CD4-positive, alpha-beta T cell treated with Interleukin-4 for 4 hours (primary cell): ENCODE results near the gene SCAPER.
"Not testable (repeated sequence)": the region's sequence is repeated elsewhere in the genome, so short reads cannot be mapped to it uniquely, and the experiment has no call there.

Source experiments
- DNase-seq: peaks from one replicate; pipeline ENCODE4 v3.0.0-alpha.2; 2020

The SCAPER gene

DNA sequence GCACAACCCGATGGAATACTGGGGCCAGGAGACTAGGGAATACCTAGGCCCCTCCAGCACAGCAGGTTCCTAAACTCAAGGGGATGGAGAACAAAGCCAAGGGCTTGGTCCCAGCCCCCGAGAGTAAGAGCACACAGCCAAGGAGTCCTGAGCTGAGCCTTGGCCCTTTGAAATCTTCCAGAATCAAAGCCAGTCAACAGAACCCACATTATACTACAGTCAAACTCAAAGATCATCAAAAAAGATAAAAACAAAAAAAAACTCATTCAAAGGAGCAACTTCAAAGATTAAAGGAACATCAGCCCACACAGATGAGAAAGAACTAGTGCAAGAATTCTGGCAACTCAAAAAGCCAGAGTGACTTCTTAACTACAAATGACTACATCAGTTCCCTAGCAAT, 351.6 kb downstream of the SCAPER start:
- no peak for DNase-seq

DNA sequence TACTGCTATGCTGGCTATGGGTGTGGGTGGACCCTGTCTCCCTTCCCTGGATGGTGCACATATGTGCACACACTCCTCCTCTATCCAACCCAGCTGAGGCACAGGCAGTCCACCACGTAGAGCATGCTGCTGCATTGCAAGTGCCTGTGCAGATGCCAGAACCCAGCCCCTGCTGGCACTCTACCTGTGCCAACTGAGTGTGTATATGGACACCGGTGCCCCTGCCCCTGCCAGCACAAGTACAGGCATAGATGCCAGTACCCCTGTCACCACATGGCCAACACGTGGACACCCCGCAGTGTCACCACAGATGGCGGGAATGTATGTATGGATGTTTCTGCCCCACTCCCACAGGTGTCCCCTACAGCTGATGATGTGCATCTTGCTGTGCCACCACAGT, 352.0 kb downstream of the SCAPER start:
- no peak for DNase-seq

- no peak for DNase-seq
These were observed 358.3 kb downstream of the SCAPER start for GRCh38 chr15:76546805-76547204.

DNA sequence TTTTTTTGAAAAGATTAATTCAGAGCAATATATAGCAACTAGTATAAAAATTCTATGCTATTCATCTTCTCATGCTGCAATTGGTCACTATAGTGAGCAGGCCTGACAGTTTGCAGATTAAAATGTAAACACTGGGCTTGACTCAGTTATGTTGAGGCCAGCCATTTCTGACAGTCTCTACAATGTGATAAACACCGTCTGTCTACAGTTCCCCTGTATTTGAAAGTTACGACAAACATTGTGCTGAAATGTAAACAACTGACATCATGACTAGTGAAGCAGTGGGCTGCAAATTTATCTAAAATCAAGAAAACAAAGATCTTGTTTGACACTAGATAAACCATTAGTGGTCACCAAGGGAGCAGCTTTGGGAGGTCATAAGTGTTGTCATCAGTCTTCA, 371.1 kb downstream of the SCAPER start:
- DNase-seq = no peak

DNA sequence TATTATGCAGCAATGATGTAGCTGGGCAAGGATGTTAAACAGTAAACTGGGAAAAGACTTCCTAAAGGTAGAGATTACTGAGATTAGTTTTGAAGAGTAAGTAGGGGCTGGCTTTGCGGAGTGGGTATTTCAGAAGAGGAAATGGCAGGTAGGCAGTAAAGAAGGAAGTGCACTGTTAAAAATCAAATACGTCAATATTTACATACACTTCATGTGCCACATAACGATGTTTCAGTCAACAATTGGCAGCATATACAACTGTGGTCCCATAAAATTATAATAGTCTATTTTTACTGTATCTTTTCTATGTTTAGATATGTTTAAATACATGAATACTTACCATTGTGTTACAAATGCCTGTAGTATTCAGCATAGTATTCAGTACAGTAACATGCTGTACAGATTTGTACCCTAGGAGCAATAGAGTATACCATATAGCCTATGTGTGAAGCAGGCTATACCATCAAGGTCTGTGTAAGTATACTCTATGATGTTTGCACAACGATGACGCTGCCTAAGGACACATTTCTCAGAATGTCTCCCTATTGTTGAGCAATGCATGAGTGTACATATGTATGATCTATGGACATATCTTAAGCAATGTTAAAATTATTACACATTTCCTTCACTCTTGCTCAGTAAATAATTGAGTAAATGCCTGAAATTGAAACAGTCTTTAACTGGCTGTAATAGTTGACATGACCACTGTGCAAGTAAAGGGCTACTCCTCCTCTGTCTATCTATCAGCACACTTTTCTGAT, 371.9 kb downstream of the SCAPER start:
- DNase-seq = no peak

GRCh38 chr15:76529911-76530310, 375.2 kb downstream of the SCAPER start:
- DNase-seq = no peak

GRCh38 chr15:76526111-76526510, 379.0 kb downstream of the SCAPER start:
- DNase-seq = no peak

DNA sequence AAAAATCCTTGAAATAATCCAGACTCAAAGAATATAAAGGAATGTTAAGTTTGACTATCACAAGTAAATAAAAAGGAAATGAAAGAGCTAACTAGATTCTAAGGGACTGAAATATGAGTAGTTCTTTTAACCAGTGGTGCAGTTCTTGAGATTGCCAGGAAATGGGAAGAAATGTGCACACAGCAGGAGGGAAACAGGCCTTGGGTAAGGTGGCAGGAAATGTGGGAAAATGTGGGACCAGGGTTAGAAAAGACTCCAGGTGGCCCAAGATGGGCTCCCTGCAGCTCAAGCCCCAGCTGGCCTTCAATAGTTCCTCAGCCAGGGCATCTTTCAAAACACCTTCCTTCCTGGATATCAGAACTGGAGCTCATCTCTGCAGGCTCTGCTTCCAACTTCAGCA, 387.2 kb downstream of the SCAPER start:
- DNase-seq = no peak

DNA sequence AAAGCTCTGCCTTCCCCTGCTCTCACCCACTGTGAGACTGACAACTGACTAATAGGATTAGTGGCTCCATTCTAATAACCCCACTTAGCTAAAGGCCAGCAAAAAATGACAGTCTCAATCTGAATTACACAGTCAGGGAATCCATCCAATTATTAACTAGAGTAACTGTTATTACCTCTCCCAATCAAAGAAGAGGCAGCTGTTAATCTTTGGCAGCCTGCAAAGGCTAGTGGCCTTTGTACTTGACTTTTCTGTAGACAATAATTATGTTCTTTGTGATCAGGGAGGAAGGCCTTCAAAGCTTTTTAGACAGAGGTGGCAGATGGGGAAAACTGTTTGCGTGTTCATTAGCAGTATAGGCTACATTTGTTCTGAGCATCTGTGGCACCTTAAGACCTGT, 390.9 kb downstream of the SCAPER start:
- DNase-seq = no peak

DNA sequence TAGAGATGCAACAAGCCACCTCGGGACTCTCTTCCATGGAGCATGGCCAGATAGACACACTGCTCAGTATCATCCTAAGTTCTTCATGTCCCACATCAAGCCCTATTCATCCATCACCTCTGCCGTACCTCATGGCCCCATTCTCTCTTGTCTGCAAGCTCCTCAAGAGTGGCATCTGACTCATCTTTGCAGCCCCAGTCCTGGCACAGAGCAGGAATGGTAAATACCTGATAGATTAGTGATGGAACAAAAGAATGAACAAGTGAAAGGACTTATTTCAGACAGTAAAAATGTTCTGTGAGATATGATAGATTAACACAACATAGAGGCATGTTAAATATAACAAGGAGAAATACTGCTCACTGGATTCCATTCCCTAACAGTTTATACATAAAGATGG, 392.2 kb downstream of the SCAPER start:
- DNase-seq = no peak

- not testable (repeated sequence) for DNase-seq
These were observed 394.5 kb downstream of the SCAPER start for GRCh38 chr15:76510663-76511062.

- no peak for DNase-seq
These were observed 401.3 kb downstream of the SCAPER start for GRCh38 chr15:76503804-76504203.

GRCh38 chr15:76503121-76503520, 402.0 kb downstream of the SCAPER start:
- DNase-seq = no peak

DNA sequence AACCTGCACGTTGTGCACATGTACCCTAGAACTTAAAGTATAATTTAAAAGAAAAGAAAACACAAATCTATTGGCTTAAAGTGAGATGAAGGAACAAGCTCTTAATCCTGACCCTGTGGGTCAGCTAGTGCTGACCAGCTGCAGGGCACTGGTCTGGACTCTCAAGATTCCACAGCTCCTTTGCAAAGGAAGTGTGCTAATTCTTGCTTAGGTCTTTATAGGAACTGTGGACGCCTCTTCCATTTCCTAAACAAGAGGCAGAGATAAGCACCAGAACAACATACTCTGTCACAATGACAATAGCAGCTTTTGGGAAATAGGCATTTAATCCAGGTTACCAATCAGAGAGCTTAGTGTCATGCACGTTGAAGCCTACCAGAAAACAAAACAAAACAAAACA, 402.5 kb downstream of the SCAPER start:
- DNase-seq = no peak

GRCh38 chr15:76502185-76502584, 403.0 kb downstream of the SCAPER start:
- not testable (repeated sequence) for DNase-seq

DNA sequence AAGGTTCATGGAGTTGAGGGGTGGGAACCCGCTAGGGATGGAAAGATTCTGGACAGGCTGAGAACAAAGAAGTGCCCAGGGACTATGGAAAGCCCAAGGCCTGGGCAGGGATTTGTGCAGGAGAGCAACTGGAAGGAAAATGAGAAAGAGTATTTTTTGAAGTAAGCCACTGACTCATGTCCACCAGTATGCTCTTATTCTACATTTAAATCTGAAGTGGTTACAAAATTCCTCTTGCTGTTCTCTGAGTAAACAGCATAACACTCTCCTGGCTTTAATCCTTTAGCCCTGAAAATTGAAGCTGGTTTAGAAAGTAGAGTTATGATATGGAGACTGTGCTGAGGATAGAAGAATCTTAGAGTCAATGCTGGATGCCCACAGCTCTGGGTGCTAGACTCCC, 403.4 kb downstream of the SCAPER start:
- DNase-seq = no peak

DNA sequence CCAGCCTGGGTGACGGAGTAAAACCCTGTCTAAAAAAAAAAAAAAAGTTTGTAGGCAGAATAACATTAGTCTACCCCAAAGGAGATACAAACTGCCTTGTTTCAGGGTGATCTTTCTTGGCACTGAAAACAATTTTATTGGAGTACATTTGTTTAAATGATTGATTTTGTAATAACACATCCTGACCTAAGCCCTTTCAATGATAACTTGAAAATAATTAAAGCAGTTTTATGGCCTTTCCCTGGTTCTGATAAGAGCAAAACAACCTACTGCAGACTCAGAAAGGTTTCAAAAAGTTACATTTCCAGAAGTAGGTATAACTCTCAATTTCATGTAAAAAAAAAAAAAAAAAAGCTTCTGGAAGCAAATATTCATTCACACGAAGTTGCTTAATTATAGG, 404.1 kb downstream of the SCAPER start:
- no peak for DNase-seq

DNA sequence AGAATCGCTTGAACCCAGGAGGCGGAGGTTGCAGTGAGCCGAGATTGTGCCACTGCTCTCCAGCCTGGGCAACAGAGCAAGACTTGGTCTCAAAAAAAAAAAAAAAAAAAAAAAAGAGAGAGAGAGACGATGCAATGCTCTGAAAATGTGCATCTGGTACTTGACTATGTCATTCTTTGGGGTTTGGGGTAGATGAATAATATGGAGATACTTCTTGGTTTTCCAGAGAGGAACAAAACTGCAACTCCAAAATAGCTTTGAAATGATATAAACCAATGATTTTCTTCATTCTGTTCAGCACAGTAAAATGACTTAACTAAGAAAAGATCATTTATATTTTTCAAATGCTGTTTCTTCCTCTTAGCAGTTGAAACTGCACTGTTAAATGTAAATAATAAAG, 409.7 kb downstream of the SCAPER start:
- no peak for DNase-seq

GRCh38 chr15:76492538-76492937, 412.6 kb downstream of the SCAPER start:
- DNase-seq = no peak

GRCh38 chr15:76483752-76484151, 421.4 kb downstream of the SCAPER start:
- no peak for DNase-seq

DNA sequence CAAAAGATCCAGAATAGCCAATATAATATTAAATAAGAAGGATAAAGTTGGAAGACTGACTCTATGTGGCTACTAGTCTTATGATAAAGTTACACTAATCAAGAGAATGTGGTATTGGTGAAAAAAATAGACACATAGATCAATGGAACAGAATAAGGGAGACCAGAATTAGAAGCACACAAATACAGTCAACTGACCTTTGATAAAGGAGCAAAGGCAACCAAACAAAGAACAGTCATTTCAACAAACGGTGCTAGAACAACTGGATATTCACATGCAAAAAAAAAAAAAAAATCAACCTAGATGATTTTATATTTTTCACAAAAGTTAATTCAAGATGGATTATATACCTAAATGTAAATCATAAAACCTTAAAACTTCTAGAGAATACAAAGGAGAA, 422.1 kb downstream of the SCAPER start:
- no peak for DNase-seq

- DNase-seq = no peak
These were observed 424.9 kb downstream of the SCAPER start for GRCh38 chr15:76480267-76480666.

DNA sequence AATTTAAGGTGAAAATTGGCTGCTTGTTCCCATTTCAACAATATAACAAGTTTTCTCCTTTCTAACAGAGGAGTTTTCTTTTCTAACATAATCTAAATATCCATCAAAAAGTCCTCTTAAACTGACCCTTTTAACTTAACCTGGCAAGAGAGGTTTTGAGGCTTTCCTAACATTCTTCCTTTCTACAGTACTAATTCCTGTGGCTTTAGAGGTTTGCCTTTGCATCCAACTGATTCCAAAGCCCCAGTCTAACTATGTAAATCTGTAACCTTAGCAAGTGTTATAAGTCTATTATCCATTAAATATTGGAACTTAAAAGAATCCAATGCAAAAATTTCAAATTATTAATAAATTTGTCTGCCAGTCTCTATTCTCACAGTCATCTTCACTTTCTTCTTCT, 434.4 kb downstream of the SCAPER start:
- DNase-seq = no peak

DNA sequence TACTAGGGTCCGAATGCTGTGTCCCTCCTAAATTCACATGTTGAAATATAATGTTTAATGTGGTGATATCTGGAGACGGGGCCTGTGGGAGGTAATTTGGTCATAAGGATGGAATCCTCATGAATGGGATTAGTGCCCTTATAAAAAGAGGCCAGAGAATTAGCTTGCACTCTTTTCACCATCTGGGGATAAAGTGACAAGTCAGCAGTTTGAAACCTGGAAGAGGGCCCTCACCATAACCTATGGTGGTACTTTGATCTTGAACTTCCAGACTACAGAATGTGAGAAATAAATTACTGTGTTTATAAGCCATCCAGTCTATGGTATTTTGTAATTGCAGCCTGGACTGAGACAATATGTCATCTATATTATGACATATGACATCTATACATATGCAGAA, 436.4 kb downstream of the SCAPER start:
- DNase-seq = no peak

GRCh38 chr15:76467136-76467535, 438.0 kb downstream of the SCAPER start:
- DNase-seq = no peak
